H9 (cell line): ENCODE data around the gene EFCC1. TPM values are rescaled to one million over a fixed set of nuclear protein-coding genes. Genes with fewer than 3 reads are reported as not detected.

Experiments used
- DNase-seq: peaks from one replicate; pipeline ENCODE4 v3.0.0-alpha.2; 2017
- H2AFZ ChIP-seq: one replicate; pipeline ENCODE4 v1.6.1; 2013; ENCODE audit warnings: mild to moderate bottlenecking, low read length, control low read depth, moderate library complexity
- H2AK5ac ChIP-seq: 2 replicates; pipeline ENCODE4 v1.6.1; 2013; ENCODE audit warnings: low read length, control low read depth, mixed read lengths; ENCODE audit not compliant: insufficient read length
- H2BK120ac ChIP-seq: one replicate; pipeline ENCODE4 v1.6.1; 2013; ENCODE audit warnings: low read depth, mild to moderate bottlenecking, low read length, control low read depth, inconsistent platforms; ENCODE audit not compliant: poor library complexity, severe bottlenecking
- H2BK12ac ChIP-seq: 2 replicates; pipeline ENCODE4 v1.6.1; 2013; ENCODE audit warnings: low read length, control low read depth, mixed read lengths, low read depth; ENCODE audit not compliant: insufficient read length
- H2BK15ac ChIP-seq: 2 replicates; pipeline ENCODE4 v1.6.1; 2013; ENCODE audit warnings: low read depth, low read length, control low read depth
- H2BK20ac ChIP-seq: one replicate; pipeline ENCODE4 v1.6.1; 2013; ENCODE audit warnings: low read depth, mild to moderate bottlenecking, low read length, control low read depth, inconsistent platforms; ENCODE audit not compliant: poor library complexity, severe bottlenecking
- H2BK5ac ChIP-seq: 2 replicates; pipeline ENCODE4 v1.6.1; 2013; ENCODE audit warnings: low read length, control low read depth, mixed read lengths; ENCODE audit not compliant: insufficient read length
- H3K14ac ChIP-seq: 2 replicates; pipeline ENCODE4 v1.6.1; 2013; ENCODE audit warnings: low read length, control low read depth; ENCODE audit not compliant: insufficient read depth
- H3K18ac ChIP-seq: 2 replicates; pipeline ENCODE4 v1.6.1; 2013; ENCODE audit warnings: low read depth, mild to moderate bottlenecking, mixed read lengths, low read length, control low read depth; ENCODE audit not compliant: insufficient read length
- H3K23ac ChIP-seq: 2 replicates; pipeline ENCODE4 v1.6.1; 2013; ENCODE audit warnings: low read length, control low read depth, mixed read lengths, low read depth; ENCODE audit not compliant: insufficient read length
- H3K23me2 ChIP-seq: 2 replicates; pipeline ENCODE4 v1.6.1; 2013; ENCODE audit warnings: low read depth, mild to moderate bottlenecking, mixed read lengths, low read length, control low read depth; ENCODE audit not compliant: insufficient read length, poor library complexity, severe bottlenecking
- H3K27ac ChIP-seq: 2 replicates; pipeline ENCODE4 v1.5.1; 2013; ENCODE audit warnings: low read length, control low read depth, mixed read lengths, low read depth; ENCODE audit not compliant: insufficient read length
- H3K27me3 ChIP-seq: 2 replicates; pipeline ENCODE4 v1.6.1; 2013; ENCODE audit warnings: low read length, control low read depth, inconsistent platforms; ENCODE audit not compliant: insufficient read depth
- H3K4ac ChIP-seq: 2 replicates; pipeline ENCODE4 v1.6.1; 2013; ENCODE audit warnings: low read depth, mild to moderate bottlenecking, control low read depth, inconsistent platforms, low read length, moderate library complexity
- H3K4me1 ChIP-seq: 2 replicates; pipeline ENCODE4 v1.6.1; 2013; ENCODE audit warnings: low read length, control low read depth, inconsistent platforms; ENCODE audit not compliant: insufficient read depth
- H3K4me2 ChIP-seq: 2 replicates; pipeline ENCODE4 v1.6.1; 2013; ENCODE audit warnings: low read length, control low read depth, mixed read lengths; ENCODE audit not compliant: insufficient read length, insufficient read depth
- H3K56ac ChIP-seq: 2 replicates; pipeline ENCODE4 v1.6.1; 2013; ENCODE audit warnings: low read depth, mild to moderate bottlenecking, mixed read lengths, low read length, control low read depth; ENCODE audit not compliant: insufficient read length
- H3K79me1 ChIP-seq: 2 replicates; pipeline ENCODE4 v1.6.1; 2013; ENCODE audit warnings: low read depth, mild to moderate bottlenecking, moderate library complexity, low read length, control low read depth, inconsistent platforms; ENCODE audit not compliant: insufficient read depth, poor library complexity, severe bottlenecking
- H3K79me2 ChIP-seq: 2 replicates; pipeline ENCODE4 v1.6.1; 2013; ENCODE audit warnings: low read length, control low read depth, inconsistent platforms; ENCODE audit not compliant: insufficient read depth
- H3K9ac ChIP-seq: 2 replicates; pipeline ENCODE4 v1.6.1; 2013; ENCODE audit warnings: low read length, control low read depth, mixed read lengths; ENCODE audit not compliant: insufficient read length; ENCODE audit errors: extremely low read depth
- H3K9me3 ChIP-seq: one replicate; pipeline ENCODE4 v1.6.1; 2013; ENCODE audit warnings: low read depth, low read length, inconsistent platforms; ENCODE audit not compliant: control insufficient read depth
- H3T11ph ChIP-seq: one replicate; pipeline ENCODE4 v1.6.1; 2013; ENCODE audit warnings: mild to moderate bottlenecking, low read length, control low read depth, inconsistent platforms
- H4K20me1 ChIP-seq: one replicate; pipeline ENCODE4 v1.6.1; 2013; ENCODE audit not compliant: control insufficient read depth, insufficient read length, insufficient read depth
- H4K5ac ChIP-seq: 2 replicates; pipeline ENCODE4 v1.6.1; 2013; ENCODE audit warnings: low read depth, mild to moderate bottlenecking, mixed read lengths, low read length, control low read depth; ENCODE audit not compliant: insufficient read length
- H4K8ac ChIP-seq: replicated peaks from 2 replicates; pipeline ENCODE4 v1.6.1; 2013; ENCODE audit warnings: low read length, control low read depth, mixed read lengths, low read depth; ENCODE audit not compliant: insufficient read length
- H4K91ac ChIP-seq: 2 replicates; pipeline ENCODE4 v1.6.1; 2013; ENCODE audit warnings: low read depth, mild to moderate bottlenecking, moderate library complexity, mixed read lengths, low read length, control low read depth; ENCODE audit not compliant: insufficient read length
- H3K27ac Mint-ChIP-seq, 3 experiments: 2 replicates in 2 of 3; 3 replicates in 1 of 3; pipeline ENCODE4 v1.8.0; 2020 to 2021; ENCODE audit warnings: mixed read lengths in 3 of 3, mild to moderate bottlenecking in 1 of 3, moderate library complexity in 1 of 3
- H3K27me3 Mint-ChIP-seq: 2 replicates; pipeline ENCODE4 v1.8.0; 2021; ENCODE audit warnings: low read depth, mild to moderate bottlenecking, moderate library complexity, mixed read lengths
- H3K36me3 Mint-ChIP-seq, 3 experiments: 2 replicates in 2 of 3; 3 replicates in 1 of 3; pipeline ENCODE4 v1.8.0; 2020 to 2021; ENCODE audit warnings: low read depth in 3 of 3, mixed read lengths in 3 of 3; ENCODE audit not compliant: insufficient read depth in 1 of 3
- H3K4me1 Mint-ChIP-seq, 2 experiments: 2 replicates each; pipeline ENCODE4 v1.8.0; 2020; ENCODE audit warnings: mixed read lengths in 2 of 2
- H3K4me3 Mint-ChIP-seq, 2 experiments: 2 replicates in 1 of 2; 3 replicates in 1 of 2; pipeline ENCODE4 v1.8.0; 2020 to 2021; ENCODE audit warnings: mild to moderate bottlenecking in 2 of 2, mixed read lengths in 2 of 2, moderate library complexity in 1 of 2
- H3K9me3 Mint-ChIP-seq, 2 experiments: 2 replicates in 1 of 2; 3 replicates in 1 of 2; pipeline ENCODE4 v1.8.0; 2020; ENCODE audit warnings: mild to moderate bottlenecking in 2 of 2, mixed read lengths in 2 of 2, moderate library complexity in 1 of 2
- WGBS: extraction: QIAGEN DNeasy Blood & Tissue Kit; methylation state at CpG from one replicate; pipeline ENCODE4 v1.1.7; 2013; ENCODE audit warnings: missing lambda C conversion rate, low lambda C conversion rate, mixed read lengths; ENCODE audit not compliant: insufficient read length; ENCODE audit errors: extremely low coverage; 5-methylcytosine and 5-hydroxymethylcytosine counted together
- total RNA-seq: library from RNA; stranded (reverse); gene quantifications from 2 replicates; pipeline ENCODE4 v1.2.1, GENCODE V29; 2021
- TF ChIP-seq, protein P1 (sequence below): fragments of 200-600 bp; sonication (generic); conservative IDR thresholded peaks from 3 replicates; pipeline ENCODE4 v1.8.0; 2021; ENCODE audit warnings: antibody characterized with exemption, mild to moderate bottlenecking

The EFCC1 gene
- total RNA-seq, 1 experiment from 2014 or later: 0.09 TPM

DNA sequence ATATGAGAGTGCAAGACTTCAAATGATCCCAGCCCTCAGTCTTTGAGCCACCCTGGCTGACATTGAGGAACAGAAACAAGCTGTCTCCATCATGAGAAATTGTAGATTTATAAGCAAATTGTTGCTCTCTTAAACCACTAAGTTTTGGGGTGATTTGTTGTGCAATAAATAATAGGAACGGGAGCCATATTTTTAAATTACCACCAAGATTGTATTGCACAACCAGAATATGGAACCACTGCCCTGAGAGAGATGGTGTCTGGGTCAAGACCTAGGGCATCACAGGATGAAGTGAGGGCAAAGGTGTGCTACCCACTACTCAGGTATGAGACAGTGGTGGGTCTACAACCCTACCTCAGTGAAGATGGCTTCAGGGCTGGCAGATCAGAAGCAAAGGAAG, 4.9 kb upstream of the EFCC1 start:
- Histone ChIP-seq H2BK12ac (no peak overlapping the region), H3K79me2 (no peaks in the 10 kb centered on the region), H3K18ac (no peak overlapping the region), H2BK120ac (no peak overlapping the region), H3K9ac (no peak overlapping the region), H3K27ac (no peak overlapping the region), H3K14ac (no peak overlapping the region), H3K27me3 (peaks cover 22% of the 10 kb centered on the region), H2BK20ac (no peak overlapping the region), H3K4ac (no peak overlapping the region), H3K79me1 (no peaks in the 10 kb centered on the region), H4K8ac (no peak overlapping the region), H2BK5ac (no peak overlapping the region), H4K91ac (no peak overlapping the region), H2BK15ac (no peak overlapping the region), H3K9me3 (no peaks in the 10 kb centered on the region), H3K23me2 (peaks cover 16% of the 10 kb centered on the region), H3K4me1 (peaks cover 2% of the 10 kb centered on the region; the same call in 1 of the 2 replicates), H3K56ac (no peak overlapping the region), H3K4me2 (no peak overlapping the region), H2AFZ (no peak overlapping the region), H2AK5ac (no peak overlapping the region), H4K20me1 (no peaks in the 10 kb centered on the region), H3K23ac (no peak overlapping the region), H4K5ac (no peak overlapping the region), H3T11ph (no peak overlapping the region)
- Mint-ChIP-seq H3K36me3 (no peaks in the 10 kb centered on the region; a peak in 3 of 7 replicates), H3K27me3 (peaks cover 92% of the 10 kb centered on the region), H3K27ac (no peak overlapping the region), H3K4me1 (peaks cover 31 to 45% of the 10 kb centered on the region in 2 experiments), H3K9me3 (peaks cover 0 to 4% of the 10 kb centered on the region in 2 experiments; a peak in 2 of 5 replicates), H3K4me3 (no peak overlapping the region)
- TF ChIP-seq, protein P1, sequence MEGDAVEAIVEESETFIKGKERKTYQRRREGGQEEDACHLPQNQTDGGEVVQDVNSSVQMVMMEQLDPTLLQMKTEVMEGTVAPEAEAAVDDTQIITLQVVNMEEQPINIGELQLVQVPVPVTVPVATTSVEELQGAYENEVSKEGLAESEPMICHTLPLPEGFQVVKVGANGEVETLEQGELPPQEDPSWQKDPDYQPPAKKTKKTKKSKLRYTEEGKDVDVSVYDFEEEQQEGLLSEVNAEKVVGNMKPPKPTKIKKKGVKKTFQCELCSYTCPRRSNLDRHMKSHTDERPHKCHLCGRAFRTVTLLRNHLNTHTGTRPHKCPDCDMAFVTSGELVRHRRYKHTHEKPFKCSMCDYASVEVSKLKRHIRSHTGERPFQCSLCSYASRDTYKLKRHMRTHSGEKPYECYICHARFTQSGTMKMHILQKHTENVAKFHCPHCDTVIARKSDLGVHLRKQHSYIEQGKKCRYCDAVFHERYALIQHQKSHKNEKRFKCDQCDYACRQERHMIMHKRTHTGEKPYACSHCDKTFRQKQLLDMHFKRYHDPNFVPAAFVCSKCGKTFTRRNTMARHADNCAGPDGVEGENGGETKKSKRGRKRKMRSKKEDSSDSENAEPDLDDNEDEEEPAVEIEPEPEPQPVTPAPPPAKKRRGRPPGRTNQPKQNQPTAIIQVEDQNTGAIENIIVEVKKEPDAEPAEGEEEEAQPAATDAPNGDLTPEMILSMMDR: no peak
- WGBS: no CpG with 5 or more reads among the region's 1 CpG
- no peak for DNase-seq
